Measurements from ENCODE around the gene RBM10. TPM values are rescaled to one million over a fixed set of nuclear protein-coding genes. Genes with fewer than 3 reads are reported as not detected.

Gene RBM10
- polyA plus RNA-seq, 1 experiment = 19.6 TPM

GRCh38 chrX:47181301-47181700, 36.3 kb downstream of the RBM10 start:
- TF ChIP-seq CTCF (IDR thresholded peaks at IDR 0.05; ENCODE audit: low read depth, low read length) = no peak
- no peaks in the 10 kb centered on the region for H3K9me3 ChIP-seq (ENCODE audit: control insufficient read depth, insufficient read depth, low read length)

GRCh38 chrX:47182106-47182700, 37.2 kb downstream of the RBM10 start:
- Histone ChIP-seq H3K9me3 (ENCODE audit: control insufficient read depth, insufficient read depth, low read length) (no peaks in the 10 kb centered on the region), H3K27me3 (ENCODE audit: control insufficient read depth, insufficient read depth, low read length) (no peaks in the 10 kb centered on the region), H3K27ac (ENCODE audit: low read depth, low read length) (no peak overlapping the region), H3K4me3 (ENCODE audit: low read depth, low read length) (no peak overlapping the region)
- POLR2A ChIA-PET = no interaction called here
- CTCF ChIA-PET = no interaction called here
- no peak for DNase-seq (ENCODE audit: low read depth, low spot score)
- no peak for TF ChIP-seq CTCF (IDR thresholded peaks at IDR 0.05; ENCODE audit: low read depth, low read length)

More at GRCh38 chrX:47181301-47181700, 36.3 kb downstream of the RBM10 start:
- Histone ChIP-seq H3K27ac (ENCODE audit: low read depth, low read length) (no peak overlapping the region), H3K27me3 (ENCODE audit: control insufficient read depth, insufficient read depth, low read length) (no peaks in the 10 kb centered on the region), H3K4me3 (ENCODE audit: low read depth, low read length) (no peak overlapping the region)
- ChIA-PET CTCF (no interaction called here), POLR2A (no interaction called here)
- no peak for DNase-seq (ENCODE audit: low read depth, low spot score)

GRCh38 chrX:47184486-47184885, 39.5 kb downstream of the RBM10 start:
- no peak for TF ChIP-seq CTCF (IDR thresholded peaks at IDR 0.05; ENCODE audit: low read depth, low read length)
- no peak for DNase-seq (ENCODE audit: low read depth, low spot score)
- Histone ChIP-seq H3K27ac (ENCODE audit: low read depth, low read length) (no peak overlapping the region), H3K4me3 (ENCODE audit: low read depth, low read length) (no peak overlapping the region), H3K9me3 (ENCODE audit: control insufficient read depth, insufficient read depth, low read length) (no peaks in the 10 kb centered on the region), H3K27me3 (ENCODE audit: control insufficient read depth, insufficient read depth, low read length) (no peaks in the 10 kb centered on the region)
- ChIA-PET CTCF (no interaction called here), POLR2A (no interaction called here)

- ChIA-PET POLR2A (no interaction called here), CTCF (no interaction called here)
- H3K9me3 ChIP-seq (ENCODE audit: control insufficient read depth, insufficient read depth, low read length) = no peaks in the 10 kb centered on the region
- H3K27ac ChIP-seq (ENCODE audit: low read depth, low read length) = no peak overlapping the region
- no peaks in the 10 kb centered on the region for H3K27me3 ChIP-seq (ENCODE audit: control insufficient read depth, insufficient read depth, low read length)
- no peak for DNase-seq (ENCODE audit: low read depth, low spot score)
- TF ChIP-seq CTCF (IDR thresholded peaks at IDR 0.05; ENCODE audit: low read depth, low read length) = no peak
- no peak overlapping the region for H3K4me3 ChIP-seq (ENCODE audit: low read depth, low read length)
Observed at GRCh38 chrX:47185241-47185640, 40.2 kb downstream of the RBM10 start.

- no peaks in the 10 kb centered on the region for H3K27me3 ChIP-seq (ENCODE audit: control insufficient read depth, insufficient read depth, low read length)
- ChIA-PET POLR2A (no interaction called here), CTCF (no interaction called here)
- H3K4me3 ChIP-seq (ENCODE audit: low read depth, low read length) = no peak overlapping the region
- no peak overlapping the region for H3K27ac ChIP-seq (ENCODE audit: low read depth, low read length)
- no peak for DNase-seq (ENCODE audit: low read depth, low spot score)
- TF ChIP-seq CTCF (IDR thresholded peaks at IDR 0.05; ENCODE audit: low read depth, low read length) = no peak
- H3K9me3 ChIP-seq (ENCODE audit: control insufficient read depth, insufficient read depth, low read length) = no peaks in the 10 kb centered on the region
Observed at GRCh38 chrX:47186096-47186740, 41.2 kb downstream of the RBM10 start.
